ENCODE data around the gene COL13A1.

GRCh38 chr10:69875856-69876255 is 74.2 kb downstream of the COL13A1 start:
- TF ChIP-seq CTCF (IDR thresholded peaks at IDR 0.05) (no peak), POLR2AphosphoS5 (IDR thresholded peaks at IDR 0.05) (no peak), POLR2A (IDR thresholded peaks at IDR 0.05) (no peak)

Measured in breast epithelium (tissue), 3 donors.